Activated CD8-positive, alpha-beta T cell treated with anti-CD3 and anti-CD28 coated beads, Interleukin-2, amount 10 ng/mL, durations not matched to agents 7 days and 5 days (primary cell): ENCODE data around the gene MAMDC4. TPM values are rescaled to one million over a fixed set of nuclear protein-coding genes. Genes with fewer than 3 reads are reported as not detected.
"Not testable (repeated sequence)": the region's sequence is repeated elsewhere in the genome, so short reads cannot be mapped to it uniquely, and the experiment has no call there.

ENCODE experiments used
- ATAC-seq: fragments of 150-1000 bp; cut with Tn5 transposase; one replicate; pipeline ENCODE4 v1.10.0; 2021; ENCODE audit warnings: moderate library complexity
- CTCF ChIA-PET: fragments of 350-600 bp; sonication (Branson Sonifier 250); formaldehyde crosslinking; loops from one replicate; lab custom pipeline; 2021; ENCODE audit warnings: antibody characterized with exemption; lab: Charles Lee
- POLR2A ChIA-PET: fragments of 350-600 bp; sonication (Branson Sonifier 250); formaldehyde crosslinking; loops from one replicate; lab custom pipeline; 2021; ENCODE audit warnings: antibody characterized with exemption; lab: Charles Lee
- DNase-seq: peaks from one replicate; pipeline ENCODE4 v3.0.0-alpha.2; 2020
- H3K27ac Mint-ChIP-seq: one replicate; pipeline ENCODE4 v1.8.0; 2021; ENCODE audit warnings: mild to moderate bottlenecking, mixed read lengths
- H3K27me3 Mint-ChIP-seq: one replicate; pipeline ENCODE4 v1.8.0; 2021; ENCODE audit warnings: low read depth, mixed read lengths
- H3K36me3 Mint-ChIP-seq: one replicate; pipeline ENCODE4 v1.8.0; 2021; ENCODE audit warnings: low read depth, mixed read lengths
- H3K4me1 Mint-ChIP-seq: one replicate; pipeline ENCODE4 v1.8.0; 2021; ENCODE audit warnings: low read depth, mixed read lengths
- H3K4me3 Mint-ChIP-seq: one replicate; pipeline ENCODE4 v1.8.0; 2021; ENCODE audit warnings: mild to moderate bottlenecking, mixed read lengths
- H3K9me3 Mint-ChIP-seq: one replicate; pipeline ENCODE4 v1.8.0; 2022; ENCODE audit warnings: mixed read lengths; ENCODE audit not compliant: insufficient read depth
- total RNA-seq, 2 experiments: library from RNA; stranded (reverse); gene quantifications; one replicate each; pipeline ENCODE4 v1.2.3, GENCODE V29; 2021

Gene MAMDC4
- total RNA-seq, 2 experiments from 2014 or later = 14.7 to 15.8 TPM

- H3K36me3 Mint-ChIP-seq = no peaks in the 10 kb centered on the region
- ATAC-seq = no peak
- ChIA-PET CTCF (interaction anchor here (0.8 to 1.0 kb wide), 2 partner anchors 13 to 33 kb away, joined by 4 read pairs; partner anchors contain the start of gene AJM1), POLR2A (interaction anchor here (0.6 to 0.9 kb wide), 2 partner anchors 27 to 55 kb away, joined by 3 to 4 read pairs; no protein-coding TSS in a partner anchor)
- H3K27ac Mint-ChIP-seq = no peak overlapping the region
- H3K9me3 Mint-ChIP-seq = peaks cover 11% of the 10 kb centered on the region
- H3K27me3 Mint-ChIP-seq = no peaks in the 10 kb centered on the region
- H3K4me3 Mint-ChIP-seq = no peak overlapping the region
- no peak for DNase-seq
- peaks cover 6% of the 10 kb centered on the region for H3K4me1 Mint-ChIP-seq
Measured at GRCh38 chr9:136875155-136875554, 23.0 kb downstream of the MAMDC4 start.

- no peak overlapping the region for H3K4me3 Mint-ChIP-seq
- CTCF ChIA-PET = no interaction called here
- no peak for ATAC-seq
- peaks cover 9% of the 10 kb centered on the region for H3K9me3 Mint-ChIP-seq
- H3K36me3 Mint-ChIP-seq = no peaks in the 10 kb centered on the region
- POLR2A ChIA-PET = no interaction called here
- H3K4me1 Mint-ChIP-seq = peaks cover 16% of the 10 kb centered on the region
- no peak for DNase-seq
- H3K27me3 Mint-ChIP-seq = no peaks in the 10 kb centered on the region
- no peak overlapping the region for H3K27ac Mint-ChIP-seq
Measured at GRCh38 chr9:136876476-136876875, 24.3 kb downstream of the MAMDC4 start.

- peak overlapping the region; percentile 8 for H3K4me3 Mint-ChIP-seq
- peaks cover 49% of the 10 kb centered on the region for H3K4me1 Mint-ChIP-seq
- peak overlapping the region; percentile 69 for H3K27ac Mint-ChIP-seq
- H3K9me3 Mint-ChIP-seq = no peaks in the 10 kb centered on the region
- ChIA-PET CTCF (interaction anchor here (1.0 to 3.0 kb wide), 6 partner anchors 11 to 154 kb away, joined by 3 to 21 read pairs (median 8); partner anchors contain the start of gene AJM1), POLR2A (interaction anchor here (1.3 to 2.2 kb wide), 3 partner anchors 8 to 112 kb away, joined by 3 to 15 read pairs (median 7); no protein-coding TSS in a partner anchor)
- peaks cover 8% of the 10 kb centered on the region for H3K36me3 Mint-ChIP-seq
- H3K27me3 Mint-ChIP-seq = no peaks in the 10 kb centered on the region
- ATAC-seq (no peak), DNase-seq (no peak)
Measured at GRCh38 chr9:136880651-136881050, 28.5 kb downstream of the MAMDC4 start.

DNA sequence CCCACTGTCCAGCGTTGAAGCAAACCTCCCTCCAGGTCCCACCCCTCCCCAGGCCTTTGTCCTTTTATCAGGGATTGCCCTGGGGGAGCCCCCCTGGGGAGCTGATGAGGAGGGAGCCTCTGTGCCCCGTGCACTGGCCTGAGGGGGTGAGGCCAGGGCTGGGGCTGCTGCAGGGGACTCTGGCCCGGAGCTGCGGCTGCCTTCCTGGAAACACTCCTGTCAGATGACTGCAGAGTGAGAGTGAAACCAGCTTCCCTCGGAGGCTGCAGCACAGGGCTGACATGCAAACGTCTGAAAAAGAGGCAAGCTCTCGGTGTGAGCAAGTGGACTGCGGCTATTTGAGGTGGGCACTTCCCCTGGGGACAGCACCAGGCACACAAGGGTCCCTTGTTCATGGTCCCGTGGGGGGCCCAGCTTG, 29.6 kb downstream of the MAMDC4 start:
- Mint-ChIP-seq H3K27me3 (no peaks in the 10 kb centered on the region), H3K4me1 (peaks cover 49% of the 10 kb centered on the region), H3K9me3 (no peaks in the 10 kb centered on the region), H3K4me3 (peak overlapping the region; percentile 77), H3K27ac (peak overlapping the region; percentile 93), H3K36me3 (peaks cover 8% of the 10 kb centered on the region)
- ChIA-PET POLR2A (interaction anchor here (0.7 to 2.2 kb wide), 13 partner anchors 8 to 359 kb away, joined by 3 to 15 read pairs (median 3); partner anchors contain the start of gene MAN1B1), CTCF (interaction anchor here (0.7 to 3.0 kb wide), 12 partner anchors 12 to 188 kb away, joined by 3 to 21 read pairs (median 4); partner anchors contain the start of genes AJM1 and EDF1)
- ATAC-seq (peak; percentile 33), DNase-seq (peak; percentile 79)

DNA sequence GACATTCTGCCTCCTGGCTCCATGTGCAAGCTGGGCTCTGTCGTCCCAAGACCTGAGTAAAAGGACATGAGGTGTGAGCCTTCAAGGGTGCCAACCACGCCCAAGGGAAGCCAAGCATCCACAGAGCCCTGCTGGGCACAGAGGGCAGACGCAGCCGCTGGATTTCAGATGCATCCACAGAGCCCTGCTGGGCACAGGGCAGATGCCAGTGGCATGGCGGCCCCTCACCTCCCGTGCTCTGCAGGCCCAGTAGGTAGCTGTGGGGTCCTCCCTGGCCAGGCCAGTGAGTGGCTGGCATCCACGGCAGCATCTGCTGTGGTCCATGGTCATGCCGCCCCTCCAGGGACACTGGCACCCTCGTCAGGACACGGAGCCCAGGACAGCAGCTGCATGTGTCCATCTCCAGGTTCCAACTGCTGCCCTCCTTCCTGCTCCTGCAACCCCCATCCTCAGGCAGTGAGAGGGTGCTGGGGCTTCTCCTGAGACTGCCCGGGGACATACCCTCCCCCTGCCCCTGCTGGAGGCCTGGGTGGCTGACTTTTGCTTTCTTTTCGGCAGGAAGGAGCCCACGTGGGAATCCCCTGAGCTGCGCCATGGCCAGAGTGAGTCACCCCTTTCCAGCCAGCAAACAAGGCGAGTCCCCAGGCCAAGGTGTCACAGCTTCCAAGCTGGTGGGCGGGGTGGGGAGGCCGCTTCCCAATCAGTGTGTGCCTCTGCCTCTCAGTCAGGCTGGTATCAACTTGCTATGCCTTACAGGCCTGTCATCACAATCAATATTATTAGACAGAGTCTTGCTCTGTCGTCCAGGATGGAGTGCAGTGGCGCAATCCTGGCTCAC, 30.2 kb downstream of the MAMDC4 start:
- ChIA-PET CTCF (interaction anchor here (0.7 to 3.0 kb wide), 13 partner anchors 12 to 187 kb away, joined by 3 to 21 read pairs (median 4); partner anchors contain the start of genes ABCA2, AJM1, EDF1 and MAMDC4), POLR2A (interaction anchor here (0.6 to 2.2 kb wide), 13 partner anchors 9 to 358 kb away, joined by 3 to 15 read pairs (median 3); partner anchors contain the start of gene MAN1B1)
- ATAC-seq (peak; percentile 45), DNase-seq (peak; percentile 89)
- Mint-ChIP-seq H3K4me1 (peaks cover 52% of the 10 kb centered on the region), H3K27me3 (no peaks in the 10 kb centered on the region), H3K4me3 (peak overlapping the region; percentile 77), H3K9me3 (no peaks in the 10 kb centered on the region), H3K27ac (peak overlapping the region; percentile 93), H3K36me3 (peaks cover 11% of the 10 kb centered on the region)

GRCh38 chr9:136882947-136883283, 30.8 kb downstream of the MAMDC4 start:
- Mint-ChIP-seq H3K36me3 (peaks cover 13% of the 10 kb centered on the region), H3K4me3 (peak overlapping the region; percentile 77), H3K4me1 (peaks cover 52% of the 10 kb centered on the region), H3K27ac (peak overlapping the region; percentile 93)
- DNase-seq, ATAC-seq, H3K9me3 Mint-ChIP-seq, H3K27me3 Mint-ChIP-seq: not testable (repeated sequence)
- CTCF ChIA-PET = interaction anchor here (0.9 to 3.0 kb wide), 4 partner anchors 16 to 146 kb away, joined by 3 to 21 read pairs (median 4); partner anchors contain the start of genes ABCA2, AJM1, EDF1 and MAMDC4
- POLR2A ChIA-PET = interaction anchor here (0.6 to 2.2 kb wide), 2 partner anchors 19 to 20 kb away, joined by 3 to 15 read pairs; no protein-coding TSS in a partner anchor

DNA sequence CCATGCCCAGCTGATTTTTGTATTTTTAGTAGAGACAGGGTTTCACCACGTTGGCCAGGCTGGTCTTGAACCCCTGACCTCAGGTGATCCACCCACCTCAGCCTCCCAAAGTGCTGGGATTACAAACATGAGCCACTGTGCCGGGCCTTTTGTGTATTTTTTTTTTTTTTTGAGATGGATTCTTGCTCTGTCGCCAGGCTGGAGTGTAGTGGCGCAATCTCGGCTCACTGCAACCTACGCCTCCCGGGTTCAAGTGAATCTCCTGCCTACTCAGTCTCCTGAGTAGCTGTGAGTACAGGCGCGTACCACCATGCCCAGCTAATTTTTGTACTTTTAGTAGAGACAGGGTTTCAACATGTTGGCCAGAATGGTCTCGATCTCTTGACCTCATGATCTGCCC, 31.5 kb downstream of the MAMDC4 start:
- H3K4me1 Mint-ChIP-seq = peaks cover 58% of the 10 kb centered on the region
- H3K9me3 Mint-ChIP-seq, DNase-seq, H3K27me3 Mint-ChIP-seq, ATAC-seq: not testable (repeated sequence)
- ChIA-PET POLR2A (interaction anchor here (1.2 kb wide), 1 partner anchor 13 kb away, joined by 5 read pairs; no protein-coding TSS in a partner anchor), CTCF (interaction anchor here (1.2 to 1.5 kb wide), 2 partner anchors 32 to 37 kb away, joined by 3 to 5 read pairs; partner anchors contain the start of gene MAMDC4)
- peak overlapping the region; percentile 93 for H3K27ac Mint-ChIP-seq
- H3K4me3 Mint-ChIP-seq = peak overlapping the region; percentile 77
- peaks cover 15% of the 10 kb centered on the region for H3K36me3 Mint-ChIP-seq

DNA sequence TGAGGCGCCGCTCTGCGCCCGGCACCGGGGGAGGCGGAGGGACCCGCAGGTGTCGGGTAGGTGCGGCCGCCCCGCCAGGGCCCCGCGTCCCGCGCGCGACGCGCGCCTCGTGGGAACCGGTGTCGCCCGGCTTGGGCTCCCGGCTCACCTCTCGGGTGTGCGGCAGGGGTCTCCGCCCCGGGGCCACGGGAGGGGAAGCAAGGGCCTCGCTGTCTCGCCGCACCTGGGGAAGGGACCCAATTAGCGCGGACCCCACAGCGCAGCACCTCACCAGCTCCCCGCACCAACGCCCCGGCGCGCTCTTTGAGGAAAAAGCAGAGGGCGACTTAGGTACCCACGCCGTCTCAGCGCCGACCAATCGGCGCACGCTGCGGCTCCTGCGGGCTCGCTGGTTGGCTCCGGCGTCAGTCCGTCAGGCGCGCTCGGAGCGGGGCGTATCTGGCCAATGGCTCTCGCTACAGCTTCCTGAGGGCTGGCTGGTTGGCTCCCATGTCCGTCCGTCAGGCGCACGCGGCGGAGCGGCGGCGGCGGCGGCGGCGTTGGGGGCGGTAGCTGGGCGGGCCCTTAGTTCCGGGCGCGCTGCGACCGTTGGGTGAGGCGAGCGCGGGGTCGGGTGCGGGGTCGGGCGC, 33.9 kb downstream of the MAMDC4 start, which contains the start of gene TRAF2:
Gene TRAF2 (plus strand): TSS at position 567 of the 629 bp plus-strand sequence. CDS start 12,225 bp downstream, outside the sequence.
- CTCF ChIA-PET = interaction anchor here (0.7 to 1.7 kb wide), 7 partner anchors 15 to 158 kb away, joined by 3 to 8 read pairs (median 5); no protein-coding TSS in a partner anchor
- POLR2A ChIA-PET = interaction anchor here (0.6 to 3.4 kb wide), 7 partner anchors 9 to 355 kb away, joined by 3 to 28 read pairs (median 3); partner anchors contain the start of gene TUBB4B
- Mint-ChIP-seq H3K9me3 (no peaks in the 10 kb centered on the region), H3K27me3 (no peaks in the 10 kb centered on the region), H3K4me1 (peaks cover 51% of the 10 kb centered on the region), H3K36me3 (peaks cover 27% of the 10 kb centered on the region), H3K4me3 (peak within 1 kb of the TSS; percentile 98), H3K27ac (peak within 1 kb of the TSS; percentile 89)
- DNase-seq (peak; percentile 98), ATAC-seq (peak; percentile 93)

- ChIA-PET CTCF (interaction anchor here (0.7 to 2.0 kb wide), 8 partner anchors 14 to 159 kb away, joined by 3 to 8 read pairs (median 5); no protein-coding TSS in a partner anchor), POLR2A (interaction anchor here (0.6 to 3.4 kb wide), 7 partner anchors 8 to 483 kb away, joined by 3 to 28 read pairs (median 3); partner anchors contain the start of gene TUBB4B)
- DNase-seq = peak; percentile 45
Measured at GRCh38 chr9:136886610-136887597, 34.8 kb downstream of the MAMDC4 start.

GRCh38 chr9:136888454-136888853, 36.3 kb downstream of the MAMDC4 start:
- CTCF ChIA-PET = interaction anchor here (0.5 to 2.0 kb wide), 7 partner anchors 13 to 232 kb away, joined by 3 to 5 read pairs (median 4); partner anchors contain the start of gene AJM1
- H3K27me3 Mint-ChIP-seq = no peaks in the 10 kb centered on the region
- H3K4me1 Mint-ChIP-seq = peaks cover 29% of the 10 kb centered on the region
- no peak overlapping the region for H3K4me3 Mint-ChIP-seq
- DNase-seq (no peak), ATAC-seq (no peak)
- no peak overlapping the region for H3K27ac Mint-ChIP-seq
- no peaks in the 10 kb centered on the region for H3K9me3 Mint-ChIP-seq
- peaks cover 34% of the 10 kb centered on the region for H3K36me3 Mint-ChIP-seq
- POLR2A ChIA-PET = interaction anchor here (1.0 to 3.4 kb wide), 3 partner anchors 14 to 80 kb away, joined by 3 to 28 read pairs (median 3); partner anchors contain the start of gene RABL6

More at GRCh38 chr9:136886610-136887597, 34.8 kb downstream of the MAMDC4 start:
- Mint-ChIP-seq H3K36me3 (peaks cover 30% of the 10 kb centered on the region), H3K4me3 (peak overlapping the region; percentile 98), H3K27ac (peak overlapping the region; percentile 89), H3K9me3 (no peaks in the 10 kb centered on the region), H3K27me3 (no peaks in the 10 kb centered on the region), H3K4me1 (peaks cover 43% of the 10 kb centered on the region)
- ATAC-seq = peak; percentile 1
